GM12874 (cell line): ENCODE data around the gene GPR12.

Experiments used
- TF ChIP-seq, protein P1 (sequence below): IDR thresholded peaks from 2 replicates; pipeline ENCODE4 v1.5.1; 2011; ENCODE audit warnings: low read depth, mild to moderate bottlenecking, control low read depth, low read length, moderate library complexity; ENCODE audit not compliant: insufficient read depth

The GPR12 gene

DNA sequence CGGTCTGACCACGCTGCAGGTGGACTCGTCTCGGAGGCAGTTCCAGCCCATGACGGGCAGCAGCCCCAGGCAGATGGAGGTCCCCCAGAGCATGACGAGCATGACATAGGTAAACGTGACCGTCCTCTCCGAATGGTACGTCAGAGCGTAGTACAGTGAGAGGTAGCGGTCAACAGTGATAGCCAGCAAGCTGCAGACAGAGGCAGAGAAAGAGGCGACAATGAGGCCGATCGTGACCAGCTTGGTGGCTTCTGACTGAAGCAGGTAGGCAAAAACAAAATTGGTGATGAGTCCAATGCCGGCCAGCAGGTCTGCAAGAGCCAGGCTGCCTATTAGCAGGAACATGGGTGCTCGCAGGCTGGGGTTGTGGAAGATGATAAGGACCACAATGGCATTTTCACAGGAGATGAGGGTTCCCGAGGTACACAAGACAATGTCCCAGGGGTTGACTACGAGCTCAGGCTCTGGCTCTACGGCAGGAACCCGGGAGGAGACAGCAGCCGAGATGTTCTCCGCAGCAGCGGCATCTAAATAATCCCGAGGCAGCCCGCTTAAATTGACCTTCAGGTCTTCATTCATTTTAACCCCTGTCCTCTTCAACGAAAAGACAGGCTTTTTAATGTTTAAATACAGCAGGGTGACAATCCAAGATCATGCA lies 1.2 kb downstream of the GPR12 start:
- TF ChIP-seq, protein P1, sequence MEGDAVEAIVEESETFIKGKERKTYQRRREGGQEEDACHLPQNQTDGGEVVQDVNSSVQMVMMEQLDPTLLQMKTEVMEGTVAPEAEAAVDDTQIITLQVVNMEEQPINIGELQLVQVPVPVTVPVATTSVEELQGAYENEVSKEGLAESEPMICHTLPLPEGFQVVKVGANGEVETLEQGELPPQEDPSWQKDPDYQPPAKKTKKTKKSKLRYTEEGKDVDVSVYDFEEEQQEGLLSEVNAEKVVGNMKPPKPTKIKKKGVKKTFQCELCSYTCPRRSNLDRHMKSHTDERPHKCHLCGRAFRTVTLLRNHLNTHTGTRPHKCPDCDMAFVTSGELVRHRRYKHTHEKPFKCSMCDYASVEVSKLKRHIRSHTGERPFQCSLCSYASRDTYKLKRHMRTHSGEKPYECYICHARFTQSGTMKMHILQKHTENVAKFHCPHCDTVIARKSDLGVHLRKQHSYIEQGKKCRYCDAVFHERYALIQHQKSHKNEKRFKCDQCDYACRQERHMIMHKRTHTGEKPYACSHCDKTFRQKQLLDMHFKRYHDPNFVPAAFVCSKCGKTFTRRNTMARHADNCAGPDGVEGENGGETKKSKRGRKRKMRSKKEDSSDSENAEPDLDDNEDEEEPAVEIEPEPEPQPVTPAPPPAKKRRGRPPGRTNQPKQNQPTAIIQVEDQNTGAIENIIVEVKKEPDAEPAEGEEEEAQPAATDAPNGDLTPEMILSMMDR = no peak

DNA sequence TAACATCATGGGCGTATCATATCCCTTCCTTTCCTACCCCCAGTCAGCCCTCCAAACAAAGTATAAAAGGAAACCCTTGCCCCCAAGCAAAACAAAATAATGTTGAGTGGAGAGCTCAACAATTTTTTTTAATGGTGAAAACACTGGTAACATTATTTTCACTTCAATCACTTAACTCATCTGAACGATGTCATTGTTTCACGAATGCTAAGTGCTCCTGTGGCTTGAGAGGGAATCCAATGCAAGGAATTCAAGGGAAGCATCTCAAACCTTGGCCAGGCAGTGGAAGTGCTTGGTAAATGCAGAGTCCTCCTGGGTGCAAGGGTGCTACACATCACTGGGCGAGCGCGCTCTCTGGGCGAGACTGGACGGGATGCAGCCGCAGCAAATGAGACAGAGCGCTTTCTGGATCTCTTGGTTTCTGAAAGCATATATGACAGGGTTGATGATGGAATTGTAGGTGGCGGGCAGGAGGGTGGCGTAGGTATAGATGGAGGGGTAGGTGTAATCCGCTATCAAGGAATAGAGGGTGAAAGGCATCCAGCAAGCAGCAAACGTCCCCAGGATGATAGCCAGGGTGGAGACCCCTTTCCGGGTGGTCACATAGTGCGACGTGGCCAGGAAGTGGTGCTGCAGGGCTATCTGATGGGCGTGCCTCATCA lies 2.0 kb downstream of the GPR12 start:
- TF ChIP-seq, protein P1 = no peak

DNA sequence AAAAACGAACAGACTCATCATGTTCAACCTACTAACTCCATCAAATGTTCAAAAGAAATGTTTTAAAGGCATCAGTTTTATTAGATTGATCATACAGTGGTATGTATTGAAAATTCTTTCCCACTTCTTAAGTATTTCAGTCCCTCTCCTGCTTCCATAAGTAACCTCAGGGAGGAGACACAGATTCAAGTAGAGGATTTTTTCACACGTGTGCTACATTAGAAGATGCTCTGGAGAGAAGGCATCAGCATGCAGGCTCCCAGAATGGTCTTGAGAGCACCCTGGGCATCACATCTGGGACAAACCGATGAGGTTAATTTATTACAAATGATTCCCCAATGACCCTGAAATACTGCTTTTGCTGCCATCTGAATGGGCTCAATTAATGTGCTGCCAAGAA lies 3.6 kb downstream of the GPR12 start:
- TF ChIP-seq, protein P1 = no peak

DNA sequence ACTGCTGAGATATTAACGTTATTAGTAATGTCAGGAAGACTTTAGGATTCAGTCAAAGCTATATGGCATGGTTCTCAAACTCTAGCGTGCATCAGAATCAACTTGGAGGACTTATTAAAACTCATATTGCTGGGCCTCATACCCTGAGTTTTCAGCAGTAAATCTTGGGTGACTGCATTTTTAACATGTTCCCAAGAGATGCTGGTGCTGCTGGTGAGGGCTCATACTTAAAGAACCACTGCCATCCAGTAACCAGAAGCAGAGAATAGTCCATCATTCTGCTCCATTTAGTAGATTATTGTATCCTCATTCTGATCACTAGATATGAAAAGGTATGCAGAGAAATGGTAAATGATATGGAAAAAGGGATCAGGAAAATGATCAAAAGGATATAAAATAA lies 7.9 kb downstream of the GPR12 start:
- TF ChIP-seq, protein P1 = no peak

DNA sequence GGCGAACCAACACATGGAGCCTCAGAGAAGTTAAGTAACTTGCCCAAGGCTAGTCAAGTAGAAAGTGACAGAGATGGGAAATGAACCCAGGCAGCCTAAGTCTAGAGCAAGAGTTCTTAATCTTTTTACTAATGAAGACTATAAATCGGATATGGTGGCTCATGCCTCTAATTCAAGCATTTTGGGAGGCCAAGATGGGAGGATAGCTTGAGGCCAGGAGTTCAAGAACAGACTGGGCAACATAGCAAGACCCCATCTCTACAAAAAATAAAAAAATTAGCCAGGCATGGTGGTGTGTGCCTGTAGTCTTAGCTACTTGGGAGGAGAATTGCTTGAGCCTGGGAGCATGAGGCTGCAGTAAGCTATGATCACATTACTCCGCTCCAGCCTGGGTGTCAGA lies 10.7 kb downstream of the GPR12 start:
- TF ChIP-seq, protein P1 = no peak

DNA sequence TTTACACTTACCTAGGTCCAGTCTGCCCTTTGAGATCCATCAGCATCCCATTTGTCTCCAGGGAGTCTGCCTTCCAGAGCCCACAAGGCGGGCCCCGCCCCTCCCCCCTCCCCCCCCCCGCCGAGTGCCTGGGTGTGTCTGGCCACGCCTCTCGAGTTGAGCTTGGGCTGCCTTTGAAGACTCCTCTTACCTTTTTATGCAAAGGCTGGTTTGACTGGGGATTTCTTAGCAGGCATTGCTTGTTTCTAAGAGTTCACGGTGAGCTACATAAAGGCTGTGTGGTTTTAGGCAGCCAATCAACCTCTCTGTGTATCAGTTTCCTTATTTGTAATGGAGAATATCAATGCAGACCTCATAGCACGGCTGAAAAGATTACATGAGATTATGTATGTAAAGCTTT lies 11.3 kb downstream of the GPR12 start:
- TF ChIP-seq, protein P1 = no peak

DNA sequence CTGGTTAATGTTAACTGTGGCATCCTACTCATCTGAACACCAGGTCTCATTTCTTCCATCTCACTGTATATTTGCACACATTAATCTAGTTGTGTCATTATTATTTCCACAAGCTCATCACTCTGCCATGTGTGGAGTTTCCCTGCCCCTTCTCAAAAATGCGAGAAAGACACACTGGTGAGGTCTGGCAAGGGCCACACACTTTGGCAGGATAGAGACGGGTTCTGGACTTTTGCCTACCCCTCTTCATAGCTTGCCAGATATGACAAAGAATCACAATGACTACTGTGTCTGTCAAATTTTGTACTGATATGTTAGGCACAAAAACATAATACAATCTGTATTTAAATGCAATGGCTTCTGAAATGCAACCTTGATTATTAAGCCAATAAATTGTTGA lies 12.9 kb downstream of the GPR12 start:
- TF ChIP-seq, protein P1 = no peak
